Measurements from ENCODE around the gene TRPV4.

Gene TRPV4

DNA sequence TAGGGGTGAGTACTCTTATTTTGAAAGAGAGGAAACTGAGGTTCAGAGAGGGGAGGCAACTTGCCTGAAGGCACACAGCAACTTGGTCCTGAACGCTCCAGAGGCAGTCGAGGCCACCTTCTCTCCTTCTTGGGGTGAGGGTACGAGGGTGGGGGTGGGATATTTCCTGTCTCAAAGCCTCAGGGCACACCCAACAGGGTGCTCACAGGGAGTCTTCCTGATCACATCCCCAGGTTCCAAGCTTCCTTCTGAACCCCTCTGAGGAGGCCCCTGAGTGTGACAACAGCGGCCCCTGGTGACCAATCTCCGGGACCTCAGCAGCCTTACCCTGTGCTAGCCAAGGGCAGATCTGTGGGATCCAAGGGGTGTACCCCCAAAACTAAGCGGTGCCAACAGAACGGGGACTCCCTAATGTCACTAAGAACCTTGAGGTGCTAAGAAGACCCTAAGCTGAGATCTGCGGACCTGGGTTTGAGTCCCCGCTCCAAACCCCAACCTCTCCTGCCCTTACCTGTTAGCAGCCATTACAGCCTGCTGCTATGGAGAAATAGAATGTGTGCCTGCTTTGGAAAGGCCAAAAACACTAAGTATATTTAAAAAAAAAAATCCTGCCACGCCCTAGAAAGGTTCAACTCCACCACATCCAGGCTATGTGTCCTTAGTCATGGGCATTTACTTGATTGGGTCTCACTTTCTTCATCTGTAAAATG is 57.9 kb downstream of the TRPV4 start:
- DNase-seq, result peak; percentile 88

GRCh38 chr12:109773384-109774011 is 59.7 kb downstream of the TRPV4 start:
- peak; percentile 54 for DNase-seq

GRCh38 chr12:109772622-109773321 is 60.4 kb downstream of the TRPV4 start:
- peak; percentile 32 for DNase-seq

DNA sequence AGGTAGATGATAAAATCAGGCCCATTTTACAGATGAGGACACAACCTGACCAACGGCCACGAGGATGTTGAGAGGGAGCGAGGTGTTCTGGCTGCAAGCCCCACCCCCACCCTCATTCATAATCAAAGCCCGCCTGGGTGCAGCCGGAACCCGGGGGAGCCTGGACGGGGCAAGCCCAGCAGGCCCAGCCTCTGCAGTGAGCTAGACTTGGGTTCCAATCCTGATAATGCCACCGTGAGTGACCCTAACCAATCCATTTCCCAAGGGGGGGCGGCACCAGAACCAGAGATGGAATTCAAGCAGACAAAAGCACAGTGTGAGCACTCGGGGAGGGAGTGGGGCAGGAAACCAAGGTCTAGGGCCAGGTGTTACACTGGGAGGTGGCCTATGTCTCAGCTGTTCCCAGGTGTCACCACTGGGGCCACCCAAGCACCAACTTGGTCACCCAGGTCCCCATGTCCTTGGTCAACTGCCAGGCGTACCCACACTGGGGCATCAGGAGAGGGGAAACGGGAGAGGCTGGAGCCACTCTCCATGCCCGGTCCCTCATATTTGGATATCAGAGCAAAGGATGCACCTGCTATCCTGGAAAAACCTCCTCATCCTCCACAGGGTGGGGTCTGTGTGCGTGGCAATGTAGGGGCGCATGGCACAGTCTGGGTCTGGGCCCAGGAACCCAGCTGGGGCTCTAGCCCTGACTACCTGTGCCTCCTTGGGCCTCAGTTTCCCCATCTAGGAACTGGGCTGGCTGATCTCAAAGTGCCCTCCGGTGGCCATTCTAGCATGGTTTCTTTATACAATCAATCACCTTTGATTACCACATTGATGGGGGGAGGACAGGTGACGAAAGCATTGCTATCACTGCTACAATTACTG is 61.2 kb downstream of the TRPV4 start:
- DNase-seq, result no peak

- no peak for DNase-seq
These were observed 62.1 kb downstream of the TRPV4 start for GRCh38 chr12:109770861-109771670.

DNA sequence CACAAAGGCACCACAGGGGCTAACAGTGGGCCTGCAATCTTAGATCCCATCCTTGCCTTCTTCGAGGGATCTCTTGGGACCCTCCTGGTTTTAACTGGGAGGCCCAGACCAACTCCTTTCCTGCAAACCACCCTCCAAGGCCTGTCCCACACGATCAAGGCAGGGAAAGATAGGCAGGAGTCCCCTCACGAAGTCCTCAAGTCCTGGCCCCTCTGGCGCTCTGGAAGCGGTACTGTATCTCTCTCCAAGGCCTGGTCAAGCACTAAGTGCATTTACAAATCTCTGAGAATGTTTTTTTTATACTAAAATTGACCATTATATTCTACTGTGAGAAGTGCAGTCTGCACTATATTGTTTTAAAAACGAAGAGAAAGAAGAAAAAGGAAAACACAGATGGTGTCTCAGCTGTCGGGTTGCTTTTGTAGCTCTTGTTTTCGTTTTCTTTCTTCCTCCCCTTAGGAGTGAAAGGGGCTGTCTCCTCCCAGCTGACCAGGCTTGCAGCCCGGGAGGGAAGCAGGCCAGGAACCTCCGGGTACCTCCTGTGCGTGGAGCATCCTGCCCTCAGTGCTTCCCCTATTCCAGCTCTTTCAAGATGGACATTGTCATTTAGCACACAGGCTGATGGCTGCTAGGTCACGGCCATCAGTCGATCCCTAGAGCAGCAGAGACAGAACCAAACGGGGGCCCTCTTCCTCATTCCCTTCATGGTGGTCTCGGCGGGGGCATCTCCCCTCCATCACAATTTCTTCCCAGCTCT is 62.9 kb downstream of the TRPV4 start:
- DNase-seq, result no peak

GRCh38 chr12:109768901-109769670 is 64.1 kb downstream of the TRPV4 start:
- no peak for DNase-seq

GRCh38 chr12:109767991-109768900 is 65.0 kb downstream of the TRPV4 start:
- DNase-seq, result no peak

DNA sequence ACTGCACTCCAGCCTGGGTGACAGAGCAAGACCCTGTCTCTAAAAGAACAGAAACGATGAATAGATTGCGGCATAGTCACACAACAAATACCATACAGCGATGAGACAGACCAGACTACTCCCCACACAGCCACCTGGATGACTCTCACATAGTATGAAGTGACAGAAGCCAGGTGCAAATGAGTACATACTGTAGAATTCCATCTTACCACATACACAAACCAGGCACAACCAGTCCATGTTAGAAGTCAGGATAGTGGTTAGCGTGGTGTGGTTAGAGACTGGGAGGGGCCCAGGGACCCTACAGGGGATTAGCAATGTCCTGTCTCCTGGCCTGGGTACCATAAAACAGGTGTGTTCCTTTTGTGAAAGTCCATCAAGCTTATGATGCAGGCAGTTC is 65.7 kb downstream of the TRPV4 start:
- DNase-seq, result no peak

DNA sequence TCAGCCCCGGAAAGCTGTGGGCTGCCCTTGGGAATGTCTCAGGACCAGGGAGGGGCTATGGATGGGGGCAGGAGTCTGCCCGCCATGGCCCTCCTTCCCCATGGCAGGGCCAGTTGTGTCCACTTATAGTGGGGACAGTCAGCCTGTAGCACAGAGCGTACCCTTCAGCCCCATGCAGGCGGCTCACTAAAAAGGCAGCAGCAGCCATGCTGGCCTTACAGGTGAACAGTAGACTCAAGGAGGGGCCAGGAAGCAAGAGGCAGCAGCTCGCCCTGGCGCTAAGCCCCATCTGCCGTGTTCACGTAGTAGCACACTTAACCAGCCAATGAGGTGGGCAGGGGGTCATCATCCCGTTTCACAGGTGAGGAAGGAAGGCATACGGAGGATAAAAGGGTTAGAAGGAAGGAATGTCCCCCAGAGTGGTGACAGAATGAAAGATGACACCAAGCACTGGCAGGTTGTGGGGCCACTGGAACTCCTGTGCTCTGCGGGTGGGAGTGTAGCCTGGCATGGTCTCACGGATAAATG is 66.9 kb downstream of the TRPV4 start:
- DNase-seq, result no peak

DNA sequence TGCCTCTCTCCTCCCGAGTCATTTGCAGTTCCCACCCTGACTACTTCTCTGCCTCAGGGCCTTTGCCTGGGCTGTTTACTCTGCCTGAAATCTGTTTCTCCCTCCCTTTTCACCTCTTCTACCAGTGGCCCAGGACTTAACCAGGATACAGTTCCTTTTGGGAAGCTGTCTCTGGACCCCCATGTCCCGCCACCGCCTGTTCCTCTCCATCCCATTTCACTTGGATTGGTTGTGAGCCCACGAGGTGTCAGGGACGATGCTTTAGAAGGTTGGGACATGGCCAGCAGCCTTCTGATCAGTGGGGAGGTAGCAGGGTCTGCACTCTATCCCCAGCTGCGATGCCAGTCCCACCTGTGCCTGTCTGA is 67.8 kb downstream of the TRPV4 start:
- DNase-seq, result no peak

GRCh38 chr12:109764776-109765445 is 68.3 kb downstream of the TRPV4 start:
- DNase-seq, result no peak

- peak; percentile 20 for DNase-seq
These were observed 69.1 kb downstream of the TRPV4 start for GRCh38 chr12:109764123-109764522.

DNA sequence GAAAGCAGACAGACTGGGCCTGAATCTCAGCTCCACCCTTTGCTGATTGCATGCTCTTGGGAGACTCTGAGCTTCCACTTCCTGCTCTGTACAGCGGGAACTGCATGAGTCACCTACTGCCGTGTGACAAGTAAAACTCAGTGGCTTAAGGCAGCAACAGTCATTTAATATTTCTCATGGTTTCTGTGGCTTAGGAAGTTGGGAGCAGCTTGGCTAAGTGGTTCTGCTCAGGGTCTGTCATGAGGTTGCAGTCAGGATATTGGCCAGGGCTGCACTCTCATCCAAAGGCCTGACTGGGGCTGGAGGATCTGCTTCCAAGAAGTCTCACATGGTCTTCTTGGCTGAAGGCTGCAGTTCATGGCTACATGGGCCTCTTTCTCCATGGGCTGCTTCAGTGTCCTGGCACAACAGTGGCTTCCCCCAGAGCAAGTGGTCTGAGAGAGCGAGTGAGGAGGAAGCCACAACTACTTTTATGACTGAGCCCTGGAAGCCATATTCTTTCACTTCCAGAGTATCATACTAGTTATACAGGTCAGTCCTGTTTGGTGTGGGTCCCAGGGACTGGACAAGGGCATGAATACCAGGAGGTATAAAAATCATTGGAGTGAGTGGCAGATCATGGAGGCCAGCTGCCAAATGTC is 69.9 kb downstream of the TRPV4 start:
- peak; percentile 57 for DNase-seq

- no peak for DNase-seq
These were observed 70.5 kb downstream of the TRPV4 start for GRCh38 chr12:109762673-109763191.

DNA sequence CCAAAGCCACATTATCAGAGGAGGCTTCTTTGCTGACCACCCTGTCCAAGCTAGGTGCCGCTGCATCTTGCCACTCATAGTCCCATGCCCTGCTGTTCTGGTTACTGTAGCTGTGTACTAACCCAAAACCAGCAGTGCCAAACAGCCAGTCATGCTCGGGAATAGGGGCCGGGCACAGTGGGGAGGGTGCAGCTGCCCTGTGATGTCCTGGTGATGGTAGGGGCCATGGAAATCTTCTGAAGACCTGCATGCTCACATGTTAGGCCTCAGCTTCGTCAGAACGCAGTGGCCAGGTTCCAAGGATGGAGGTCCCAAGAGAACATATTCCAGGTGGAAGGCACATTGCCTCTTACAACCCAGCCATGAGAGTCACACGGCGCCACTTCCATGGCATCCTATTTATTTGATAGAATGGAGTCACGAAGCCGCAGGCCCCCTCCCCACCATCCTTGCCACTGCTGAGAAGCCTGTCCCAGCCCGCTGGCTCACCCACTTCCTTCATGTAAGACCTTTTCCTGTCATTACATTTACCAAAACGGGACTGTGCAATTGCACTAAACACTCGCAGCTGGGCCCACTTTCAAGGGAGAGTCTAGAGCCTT is 71.0 kb downstream of the TRPV4 start:
- no peak for DNase-seq
